Measurements from ENCODE around the gene PABPN1L. TPM values are rescaled to one million over a fixed set of nuclear protein-coding genes. Genes with fewer than 3 reads are reported as not detected.

PABPN1L gene
- total RNA-seq, 1 donor from 2014 or later = not detected

DNA sequence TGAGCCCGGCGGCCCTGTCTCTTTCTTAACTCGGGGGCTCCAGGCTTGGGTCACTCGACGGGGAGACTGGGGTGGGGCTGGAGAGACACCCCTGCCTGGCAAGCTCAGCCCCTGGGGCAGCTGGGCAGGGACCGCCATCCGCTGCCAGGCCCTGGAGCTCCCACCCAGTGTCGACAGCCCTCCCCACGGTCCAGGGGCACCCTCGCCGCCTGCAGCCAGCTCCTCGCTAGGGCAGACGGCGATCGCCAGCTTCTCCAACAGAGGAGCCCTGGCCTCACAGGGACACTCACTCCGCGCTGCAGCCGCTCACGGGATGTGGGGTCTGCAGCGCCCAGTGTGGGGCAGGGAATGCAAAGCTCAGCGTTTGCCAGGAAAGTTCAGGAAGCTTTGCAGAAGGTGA, 38.7 kb downstream of the PABPN1L start:
- Mint-ChIP-seq H3K27me3 (ENCODE audit: insufficient read depth, low read depth) (peaks cover 5% of the 10 kb centered on the region), H3K9me3 (no peaks in the 10 kb centered on the region), H3K27ac (no peak overlapping the region), H3K4me1 (no peaks in the 10 kb centered on the region), H3K4me3 (no peak overlapping the region), H3K36me3 (peaks cover 1% of the 10 kb centered on the region)
- Histone ChIP-seq H3K4me1 (no peaks in the 10 kb centered on the region), H3K79me2 (ENCODE audit: low read depth) (no peaks in the 10 kb centered on the region), H3K9me3 (ENCODE audit: low read depth) (no peaks in the 10 kb centered on the region), H3K4me3 (no peak overlapping the region), H3K27me3 (no peaks in the 10 kb centered on the region), H3K27ac (no peak overlapping the region), H4K20me1 (ENCODE audit: low read depth) (no peaks in the 10 kb centered on the region), H3K4me2 (no peak overlapping the region), H3K36me3 (no peaks in the 10 kb centered on the region), H2AFZ (replicated peaks) (no peak overlapping the region), H3F3A (ENCODE audit: low read depth) (no peaks in the 10 kb centered on the region), H3K9ac (no peak overlapping the region)
- TF ChIP-seq EZH2phosphoT487 (IDR thresholded peaks at IDR 0.05) (no peak), CTCF (IDR thresholded peaks at IDR 0.05) (no peak), EZH2 (IDR thresholded peaks at IDR 0.05) (no peak)
- DNase-seq (ENCODE audit: low spot score) = no peak

DNA sequence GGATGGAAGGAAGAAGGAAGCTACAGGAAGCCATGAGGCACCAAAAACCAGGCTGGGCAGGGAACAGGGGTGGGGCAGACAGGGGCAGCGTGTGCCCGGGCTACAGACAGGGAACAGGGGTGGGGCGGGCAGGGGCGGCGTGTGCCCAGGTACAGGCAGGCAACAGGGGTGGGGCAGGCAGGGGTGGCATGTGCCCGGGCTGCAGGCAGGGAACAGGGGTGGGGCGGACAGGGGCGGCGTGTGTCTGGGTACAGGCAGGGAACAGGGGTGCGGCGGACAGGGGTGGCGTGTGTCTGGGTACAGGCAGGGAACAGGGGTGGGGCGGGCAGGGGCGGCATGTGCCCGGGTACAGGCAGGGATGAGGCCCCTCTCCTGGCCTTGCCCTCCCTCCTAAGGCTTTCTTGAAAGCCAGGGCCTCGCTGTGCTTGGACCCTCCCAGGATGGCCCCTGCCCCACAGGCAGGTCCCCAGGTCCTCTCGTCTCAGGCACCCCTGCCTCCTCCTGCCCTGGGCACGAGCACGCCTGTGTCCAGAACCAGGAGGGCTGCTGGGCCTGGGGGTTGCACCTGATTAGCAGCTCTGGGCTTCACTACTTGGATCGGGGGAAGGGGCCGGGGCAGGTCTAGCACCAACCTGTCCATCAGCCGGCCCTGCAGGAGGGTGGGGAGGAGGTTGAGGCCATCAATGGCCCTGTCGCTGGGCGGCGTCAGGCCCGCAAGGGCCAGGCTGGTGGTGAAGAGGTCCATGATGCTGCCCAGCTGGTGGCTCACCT, 40.2 kb downstream of the PABPN1L start:
- no peak for DNase-seq (ENCODE audit: low spot score)
- Mint-ChIP-seq H3K4me1 (no peaks in the 10 kb centered on the region), H3K36me3 (peaks cover 3% of the 10 kb centered on the region), H3K9me3 (no peaks in the 10 kb centered on the region), H3K27ac (no peak overlapping the region), H3K4me3 (no peak overlapping the region), H3K27me3 (ENCODE audit: insufficient read depth, low read depth) (peaks cover 5% of the 10 kb centered on the region)
- Histone ChIP-seq H3K79me2 (ENCODE audit: low read depth) (no peaks in the 10 kb centered on the region), H3K9me3 (ENCODE audit: low read depth) (no peaks in the 10 kb centered on the region), H3K4me1 (no peaks in the 10 kb centered on the region), H3K27ac (no peak overlapping the region), H3K36me3 (no peaks in the 10 kb centered on the region), H3K27me3 (no peaks in the 10 kb centered on the region), H3K9ac (no peak overlapping the region), H3F3A (ENCODE audit: low read depth) (no peaks in the 10 kb centered on the region), H2AFZ (replicated peaks) (no peak overlapping the region), H4K20me1 (ENCODE audit: low read depth) (no peaks in the 10 kb centered on the region), H3K4me3 (no peak overlapping the region), H3K4me2 (no peak overlapping the region)
- no peak for TF ChIP-seq CTCF (IDR thresholded peaks at IDR 0.05)
- no peak for TF ChIP-seq EZH2 (IDR thresholded peaks at IDR 0.05)
- TF ChIP-seq EZH2phosphoT487 (IDR thresholded peaks at IDR 0.05) = no peak

DNA sequence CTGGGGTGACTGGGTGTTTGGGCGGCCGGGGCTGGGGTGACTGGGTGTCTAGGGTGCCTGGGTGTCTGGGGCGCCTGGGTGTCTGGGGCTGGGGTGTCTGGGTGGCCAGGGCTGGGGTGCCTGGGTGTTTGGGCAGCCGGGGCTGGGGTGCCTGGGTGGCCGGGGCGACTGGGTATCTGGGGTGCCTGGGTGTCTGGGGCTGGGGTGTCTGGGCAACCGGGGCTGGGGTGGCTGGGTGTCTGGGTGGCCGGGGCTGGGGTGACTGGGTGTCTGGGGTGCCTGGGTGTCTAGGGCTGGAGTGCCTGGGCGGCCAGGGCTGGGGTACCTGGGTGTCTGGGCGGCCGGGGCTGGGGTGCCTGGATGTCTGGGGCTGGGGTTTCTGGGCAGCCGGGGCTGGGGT, 41.3 kb downstream of the PABPN1L start:
- no peaks in the 10 kb centered on the region for H3K9me3 Mint-ChIP-seq
- H3K36me3 Mint-ChIP-seq = peaks cover 3% of the 10 kb centered on the region
- Histone ChIP-seq H3K9me3 (ENCODE audit: low read depth) (no peaks in the 10 kb centered on the region), H3K4me1 (no peaks in the 10 kb centered on the region), H3K27ac (no peak overlapping the region), H3K9ac (no peak overlapping the region), H3K4me3 (no peak overlapping the region), H3F3A (ENCODE audit: low read depth) (no peaks in the 10 kb centered on the region), H3K36me3 (no peaks in the 10 kb centered on the region), H3K4me2 (no peak overlapping the region), H3K27me3 (no peaks in the 10 kb centered on the region), H3K79me2 (ENCODE audit: low read depth) (no peaks in the 10 kb centered on the region), H4K20me1 (ENCODE audit: low read depth) (no peaks in the 10 kb centered on the region), H2AFZ (replicated peaks) (no peak overlapping the region)
- DNase-seq (ENCODE audit: low spot score) = no peak
- no peak overlapping the region for H3K4me3 Mint-ChIP-seq
- H3K4me1 Mint-ChIP-seq = no peaks in the 10 kb centered on the region
- H3K27me3 Mint-ChIP-seq (ENCODE audit: insufficient read depth, low read depth) = peaks cover 5% of the 10 kb centered on the region
- no peak overlapping the region for H3K27ac Mint-ChIP-seq
- TF ChIP-seq CTCF (IDR thresholded peaks at IDR 0.05) = no peak
- no peak for TF ChIP-seq EZH2 (IDR thresholded peaks at IDR 0.05)
- no peak for TF ChIP-seq EZH2phosphoT487 (IDR thresholded peaks at IDR 0.05)

Measured in neural progenitor cell (in vitro differentiated cells).